Measurements from ENCODE around the gene SLC22A17.

GRCh38 chr14:23381871-23382270 lies 29.2 kb upstream of the SLC22A17 start:
- no peak for TF ChIP-seq CTCF (optimal IDR thresholded peaks at IDR 0.05 in 1 of 3, IDR thresholded peaks at IDR 0.05 in 1 of 3, conservative IDR thresholded peaks at IDR 0.05 in 1 of 3; ENCODE audit: extremely low read depth in 1 of 3, insufficient read depth in 2 of 3, low read length in 3 of 3)
- TF ChIP-seq EZH2 (IDR thresholded peaks at IDR 0.05; ENCODE audit: low read length): no peak
